KG1 (cell line): Measurements from ENCODE around the gene MZF1.
"Not testable (repeated sequence)": the region's sequence is repeated elsewhere in the genome, so short reads cannot be mapped to it uniquely, and the experiment has no call there.

Source experiments
- DNase-seq: peaks from one replicate; lab custom pipeline; 2025; lab: John Stamatoyannopoulos, UW

MZF1 gene

DNA sequence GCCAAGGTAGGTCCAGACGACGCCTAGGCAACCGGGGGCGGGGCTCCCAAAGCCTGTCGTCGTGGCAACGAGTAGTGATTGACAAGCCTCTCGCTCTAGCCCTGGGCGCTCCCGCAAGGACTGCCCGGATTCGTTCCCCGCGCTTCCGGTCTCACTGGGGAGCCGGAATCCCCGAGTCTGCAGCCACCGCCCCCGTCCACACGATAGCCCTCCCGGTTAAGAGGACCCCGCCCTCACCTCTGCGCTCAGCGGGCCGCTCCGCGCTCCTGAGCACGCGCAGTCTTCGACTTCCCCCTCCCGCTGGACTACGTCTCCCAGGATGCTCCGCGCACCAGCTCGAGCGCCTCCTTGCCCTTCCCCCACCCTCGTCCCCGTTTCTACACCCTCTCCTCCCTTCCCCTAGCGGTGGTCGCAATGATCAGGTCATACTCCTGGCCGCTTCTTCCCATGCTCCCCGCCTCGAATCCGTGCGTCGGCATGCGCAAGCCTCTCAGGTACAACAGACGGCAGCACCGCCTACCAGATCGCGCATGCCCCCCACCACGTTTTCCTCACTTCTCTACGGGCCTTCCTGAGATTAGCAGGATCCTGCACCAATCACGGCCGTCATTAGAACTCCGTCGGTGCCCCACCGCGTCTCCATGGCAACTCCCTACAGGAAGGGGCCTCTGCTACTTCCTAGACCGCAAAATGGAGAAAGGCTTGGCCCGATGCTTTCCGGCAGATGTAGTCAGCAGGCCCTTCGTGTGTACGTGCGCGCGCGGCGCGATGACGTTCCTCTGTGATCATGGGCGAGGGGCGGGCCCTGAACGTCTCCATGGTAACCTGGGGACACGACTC, at the start of gene MZF1:
TSS of gene MZF1 (minus strand) at position 518 of the 840 bp plus-strand sequence. CDS start 1,946 bp downstream, outside the sequence.
- no peak for DNase-seq

DNA sequence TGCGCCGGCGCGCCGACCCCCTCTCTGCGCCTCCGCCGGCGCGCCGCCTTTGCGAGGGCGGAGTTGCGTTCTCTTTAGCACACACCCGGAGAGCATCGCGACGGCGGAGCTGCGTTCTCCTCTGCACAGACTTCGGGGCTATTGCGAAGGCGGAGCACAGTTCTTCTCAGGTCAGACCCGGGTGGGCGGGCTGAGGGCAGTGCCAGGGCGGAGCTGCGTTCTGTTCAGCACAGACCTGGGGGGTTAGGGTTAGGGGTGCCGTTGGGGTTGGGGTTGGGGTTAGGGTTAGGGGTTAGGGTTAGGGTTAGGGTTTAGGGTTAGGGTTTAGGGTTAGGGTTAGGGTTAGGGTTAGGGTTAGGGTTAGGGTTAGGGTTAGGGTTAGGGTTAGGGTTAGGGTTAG, 34.1 kb upstream of the MZF1 start:
- not testable (repeated sequence) for DNase-seq

- DNase-seq: not testable (repeated sequence)
Measured at GRCh38 chr19:58606251-58606896, 33.2 kb upstream of the MZF1 start.

DNA sequence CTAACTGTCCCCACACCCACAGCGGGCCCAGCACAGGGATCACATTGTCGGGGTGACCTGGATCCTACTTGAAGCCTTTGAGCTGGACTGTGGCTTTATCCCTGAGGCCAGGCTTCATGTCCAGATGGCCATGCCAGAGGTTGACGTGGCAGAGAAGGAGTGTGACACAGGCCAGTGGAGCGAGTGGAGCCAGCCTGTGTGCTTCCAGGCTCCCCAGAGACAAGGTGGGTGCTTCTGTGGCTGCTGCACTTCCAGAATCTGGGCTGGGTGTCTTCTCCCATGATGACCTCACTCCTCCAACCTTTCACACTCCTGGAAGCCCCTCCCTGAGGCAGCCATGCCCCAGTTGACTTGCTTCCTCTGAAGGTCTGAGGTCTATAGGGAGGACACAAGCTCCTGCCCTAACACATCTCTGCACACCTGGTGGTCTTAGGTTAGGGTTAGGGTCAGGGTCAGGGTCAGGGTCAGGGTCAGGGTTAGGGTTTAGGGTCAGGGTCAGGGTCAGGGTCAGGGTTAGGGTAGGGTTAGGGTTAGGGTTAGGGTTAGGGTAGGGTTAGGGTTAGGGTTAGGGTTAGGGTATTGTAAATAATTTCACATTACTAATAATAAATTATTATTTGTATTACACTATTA, 13.1 kb upstream of the MZF1 start:
- DNase-seq: no peak

DNA sequence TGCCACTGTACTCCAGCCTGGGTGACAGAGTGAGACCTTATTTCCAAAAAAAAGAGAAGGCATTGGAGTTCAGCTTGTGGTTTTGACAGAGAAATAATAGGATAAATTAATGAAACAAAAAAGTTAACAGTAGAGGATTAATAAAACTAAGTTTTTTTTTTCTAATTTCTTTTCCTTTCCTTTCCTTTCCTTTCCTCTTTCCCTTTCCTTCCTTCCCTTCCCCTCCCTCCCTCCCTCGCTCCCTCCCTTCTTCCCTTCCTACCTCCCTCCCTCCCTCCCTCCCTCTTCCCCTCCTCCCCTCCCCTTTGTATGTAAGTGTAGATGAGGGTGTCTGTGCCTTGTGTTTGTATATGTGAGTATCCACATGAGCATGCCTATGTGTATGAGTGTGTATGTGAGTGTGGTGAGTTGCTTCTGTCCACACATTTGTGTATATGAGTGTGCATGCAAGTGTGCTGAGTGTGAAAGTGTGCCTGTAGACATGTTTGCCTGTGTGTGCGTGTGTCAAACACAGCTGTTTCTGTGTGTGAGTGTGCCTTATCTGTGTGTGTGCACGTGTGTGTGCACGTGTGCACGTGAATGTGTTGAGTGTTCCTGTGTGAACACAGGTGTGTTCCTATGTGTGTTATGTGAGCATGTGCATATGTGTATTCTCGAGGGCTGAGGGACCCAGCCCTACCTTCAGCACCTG, 12.5 kb upstream of the MZF1 start:
- DNase-seq: no peak

DNA sequence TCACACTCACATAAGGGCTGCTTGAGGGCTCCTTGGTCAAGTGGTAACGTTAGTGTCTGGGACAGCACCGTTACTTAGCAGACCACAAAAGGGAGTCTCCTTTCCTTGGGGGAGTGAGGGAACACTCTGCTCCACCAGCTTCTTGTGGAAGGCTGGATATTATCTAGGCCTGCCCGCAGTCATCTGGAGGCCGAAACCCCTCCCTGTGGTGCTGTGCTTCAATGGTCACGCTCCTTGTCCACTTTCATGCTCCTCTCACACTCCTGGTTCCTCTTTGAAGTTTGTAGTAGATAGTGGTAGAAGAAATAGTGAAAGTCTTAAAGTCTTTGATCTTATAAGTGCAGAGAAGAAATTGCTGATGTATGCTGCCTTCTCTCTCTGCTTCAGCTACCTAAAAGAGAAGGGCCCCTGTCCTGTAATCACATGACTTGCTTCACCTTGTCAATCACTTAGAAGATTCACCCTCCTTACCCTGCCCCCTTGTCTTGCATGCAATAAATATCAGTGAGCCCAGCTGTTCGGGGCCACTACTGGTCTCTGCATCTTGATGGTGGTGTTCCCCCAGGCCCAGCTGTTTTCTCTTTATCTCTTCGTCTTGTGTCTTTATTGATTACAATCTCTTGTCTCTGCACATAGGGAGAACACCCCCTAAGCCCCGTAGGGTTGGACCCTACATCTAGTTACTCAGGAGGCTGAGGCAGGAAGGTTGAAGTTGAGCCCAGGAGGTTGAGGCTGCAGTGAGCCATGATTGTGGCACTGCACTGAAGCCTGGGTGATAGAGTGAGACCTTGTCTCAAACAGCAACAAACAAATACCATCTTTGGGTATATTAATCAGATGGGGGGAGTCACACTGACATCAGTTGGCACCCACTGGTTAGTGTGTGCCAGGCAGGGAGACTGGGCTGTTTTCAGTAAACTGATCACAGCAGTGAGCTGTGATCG, 11.6 kb upstream of the MZF1 start:
- DNase-seq: no peak

DNA sequence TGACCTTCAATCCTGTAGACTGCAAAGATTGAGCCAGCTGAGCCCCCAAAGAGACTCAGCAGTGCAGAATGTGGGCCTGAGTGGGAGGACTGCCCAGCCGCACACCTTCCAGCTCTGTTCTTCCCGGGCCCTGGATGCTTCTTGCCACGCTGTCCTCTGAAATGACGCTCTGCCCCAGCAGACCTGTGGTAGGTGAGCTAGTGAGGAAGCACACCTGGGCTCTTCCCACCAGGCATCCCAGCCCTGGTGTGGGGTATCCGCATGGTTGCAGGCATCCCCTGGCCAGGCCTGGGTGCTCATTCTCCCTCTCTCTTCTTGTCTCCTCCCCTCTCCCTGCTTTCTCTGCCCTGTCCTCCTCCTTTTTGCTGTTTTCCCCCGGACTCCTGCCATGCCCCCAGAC, 9.8 kb upstream of the MZF1 start:
- DNase-seq: no peak

DNA sequence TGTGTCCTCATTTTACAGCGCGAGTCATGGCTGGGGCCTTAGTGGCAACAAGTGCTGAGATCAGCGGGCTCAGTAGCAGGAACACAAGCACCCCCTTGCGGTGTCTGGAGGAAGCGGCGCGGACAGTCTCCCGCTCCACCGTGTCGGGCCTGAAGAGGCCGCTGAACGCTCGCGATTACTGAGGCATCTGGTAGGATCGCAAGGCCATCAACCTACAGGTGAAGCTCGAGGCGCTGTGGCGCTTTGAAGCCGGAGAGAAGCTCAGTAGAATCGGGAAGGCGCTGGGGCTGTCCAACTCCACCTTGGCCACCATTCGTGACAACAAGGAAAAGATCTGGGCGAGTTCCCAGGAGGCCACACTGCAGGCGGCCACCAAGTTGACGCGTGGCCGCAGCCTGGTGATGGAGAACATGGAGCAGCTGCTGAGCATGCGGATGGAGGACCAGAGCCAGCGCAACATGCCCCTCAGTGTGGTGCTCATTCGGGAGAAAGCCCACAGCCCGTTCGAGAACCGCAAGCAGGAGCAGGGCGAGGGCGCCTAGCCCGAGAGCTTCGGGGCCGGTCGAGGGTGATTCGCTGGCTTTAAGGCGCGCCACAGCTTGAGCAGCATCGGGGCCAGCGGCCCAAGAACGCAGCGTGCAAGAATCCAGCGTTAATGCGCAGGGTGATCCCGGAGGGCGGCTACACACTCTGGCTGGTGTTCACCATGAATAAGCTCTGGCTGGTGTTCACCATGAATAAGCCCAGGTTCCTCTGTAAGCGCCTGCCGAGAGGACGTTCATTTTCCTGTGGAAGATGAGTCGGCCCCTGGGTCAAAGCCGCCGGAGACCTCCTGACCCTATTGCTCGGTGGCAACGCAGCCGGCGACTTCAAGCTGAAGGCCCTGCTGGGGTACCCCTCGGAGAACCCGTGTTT, 8.3 kb upstream of the MZF1 start:
- no peak for DNase-seq

- DNase-seq: no peak
Measured at GRCh38 chr19:58579473-58580142, 6.5 kb upstream of the MZF1 start.

GRCh38 chr19:58578012-58578925, 5.1 kb upstream of the MZF1 start:
- DNase-seq: no peak

- not testable (repeated sequence) for DNase-seq
Measured at GRCh38 chr19:58577581-58577980, 4.4 kb upstream of the MZF1 start.

DNA sequence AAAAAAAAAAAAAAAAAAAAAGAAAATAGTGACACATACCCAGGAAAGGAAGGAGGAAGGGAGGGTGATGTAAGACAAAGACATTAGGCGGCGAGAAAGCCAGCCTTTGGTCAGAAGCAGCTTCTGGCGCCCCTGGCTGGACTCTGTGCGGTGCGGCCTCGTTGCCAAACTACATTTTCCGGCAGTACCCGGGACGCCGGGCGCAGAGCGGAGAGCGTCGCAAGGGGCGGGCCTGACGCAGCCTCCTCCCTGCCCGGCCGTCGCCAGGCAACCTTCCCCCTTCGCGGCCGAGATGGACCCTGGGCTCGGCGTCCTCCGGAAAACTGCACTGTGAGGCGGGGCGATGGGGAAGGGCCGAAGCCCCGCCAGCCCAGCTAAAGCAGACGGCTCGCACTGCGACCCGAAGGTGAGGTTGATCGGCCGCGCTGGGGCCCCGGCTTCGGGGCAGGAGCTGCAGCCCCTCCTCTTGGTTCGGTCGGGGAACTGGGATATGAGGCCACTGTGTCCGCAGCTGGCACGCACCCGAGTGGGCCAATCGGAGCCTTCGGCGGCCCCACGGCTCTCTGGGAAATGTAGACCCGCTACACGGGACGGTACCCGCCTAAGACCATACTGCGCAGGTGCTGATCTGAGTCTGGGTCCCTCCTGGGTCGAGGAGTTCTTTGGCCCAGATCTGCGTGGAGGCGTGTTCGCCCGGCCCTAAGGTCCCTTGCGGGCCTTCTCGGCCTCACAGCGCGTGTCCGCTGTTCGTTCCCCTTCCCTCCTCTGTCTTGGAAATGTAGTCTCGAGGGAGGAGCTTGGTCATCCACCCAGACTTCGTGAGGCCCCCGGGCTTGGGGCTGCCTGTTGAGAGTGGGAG, 2.3 kb upstream of the MZF1 start:
- DNase-seq: no peak

- DNase-seq: no peak
Measured at GRCh38 chr19:58573658-58574164, 576 bp upstream of the MZF1 start.

- no peak for DNase-seq
Measured at GRCh38 chr19:58572026-58572817, 913 bp downstream of the MZF1 start.

DNA sequence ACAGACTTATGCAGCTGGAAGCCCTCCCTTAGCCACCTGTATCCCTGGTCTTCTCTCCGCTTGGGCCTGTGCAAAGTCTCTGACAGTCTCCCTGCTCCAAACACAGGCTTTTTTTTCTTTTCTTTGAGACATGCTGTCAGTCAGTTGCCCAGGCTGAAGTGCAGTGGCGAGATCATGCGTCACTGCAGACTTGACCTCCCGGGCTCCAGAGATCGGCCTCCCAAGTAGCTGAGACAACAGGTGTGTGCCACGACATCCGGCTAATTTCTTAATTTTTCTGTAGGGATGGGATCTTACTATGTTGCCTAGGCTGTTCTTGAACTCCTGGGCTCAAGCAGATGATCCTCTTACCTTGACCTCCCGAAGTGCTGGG, 1.6 kb downstream of the MZF1 start:
- DNase-seq: no peak

GRCh38 chr19:58570770-58571574, 2.2 kb downstream of the MZF1 start:
- DNase-seq: no peak
